Esophagus squamous epithelium (tissue), 4 donors: Measurements from ENCODE around the gene CHD2.

Experiments used
- POLR2A ChIP-seq, 4 donors: fragments of 450-650 bp; IDR thresholded peaks; one replicate each; pipeline ENCODE4 v1.6.1; 2017; ENCODE audit warnings: antibody characterized with exemption in 4 of 4, mild to moderate bottlenecking in 4 of 4, moderate library complexity in 3 of 4
- TF ChIP-seq, protein P1 (sequence below), 6 experiments: fragments of 450-650 bp in 4 of 6; fragments of 200-600 bp in 2 of 6; sonication (generic) in 2 of 6; IDR thresholded peaks; one replicate each; pipeline ENCODE4 v1.5.1; 2016 to 2019; ENCODE audit warnings: antibody characterized with exemption in 6 of 6, mild to moderate bottlenecking in 4 of 6, moderate library complexity in 4 of 6

DNA sequence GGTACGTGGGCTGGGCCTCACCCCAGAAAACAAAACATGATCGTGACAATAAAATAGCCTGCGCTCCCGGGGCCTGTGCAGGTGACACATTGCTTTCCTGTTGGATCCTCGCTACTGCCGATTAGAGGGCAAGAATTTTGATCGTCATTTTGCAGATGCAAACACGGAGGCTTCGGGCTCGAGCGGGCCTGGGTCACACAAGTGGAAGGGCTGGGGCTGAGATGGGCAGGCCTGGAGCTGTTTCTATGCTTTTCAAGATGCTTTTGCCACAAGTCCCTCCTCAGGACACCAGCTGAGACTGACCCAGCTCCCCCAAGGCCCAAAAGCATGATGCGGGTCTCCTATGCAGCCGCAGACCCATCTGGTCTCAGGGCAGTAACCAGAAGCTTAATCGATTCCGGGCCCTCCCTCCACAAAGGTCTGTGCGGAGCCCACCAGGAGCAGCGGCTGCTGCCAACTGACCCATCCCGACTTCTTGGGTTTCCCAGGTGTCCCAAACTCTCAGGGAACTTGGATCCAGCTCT is 158.8 kb downstream of the CHD2 start:
- TF ChIP-seq, protein P1, sequence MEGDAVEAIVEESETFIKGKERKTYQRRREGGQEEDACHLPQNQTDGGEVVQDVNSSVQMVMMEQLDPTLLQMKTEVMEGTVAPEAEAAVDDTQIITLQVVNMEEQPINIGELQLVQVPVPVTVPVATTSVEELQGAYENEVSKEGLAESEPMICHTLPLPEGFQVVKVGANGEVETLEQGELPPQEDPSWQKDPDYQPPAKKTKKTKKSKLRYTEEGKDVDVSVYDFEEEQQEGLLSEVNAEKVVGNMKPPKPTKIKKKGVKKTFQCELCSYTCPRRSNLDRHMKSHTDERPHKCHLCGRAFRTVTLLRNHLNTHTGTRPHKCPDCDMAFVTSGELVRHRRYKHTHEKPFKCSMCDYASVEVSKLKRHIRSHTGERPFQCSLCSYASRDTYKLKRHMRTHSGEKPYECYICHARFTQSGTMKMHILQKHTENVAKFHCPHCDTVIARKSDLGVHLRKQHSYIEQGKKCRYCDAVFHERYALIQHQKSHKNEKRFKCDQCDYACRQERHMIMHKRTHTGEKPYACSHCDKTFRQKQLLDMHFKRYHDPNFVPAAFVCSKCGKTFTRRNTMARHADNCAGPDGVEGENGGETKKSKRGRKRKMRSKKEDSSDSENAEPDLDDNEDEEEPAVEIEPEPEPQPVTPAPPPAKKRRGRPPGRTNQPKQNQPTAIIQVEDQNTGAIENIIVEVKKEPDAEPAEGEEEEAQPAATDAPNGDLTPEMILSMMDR (IDR thresholded peaks at IDR 0.05) = no peak
- TF ChIP-seq POLR2A (IDR thresholded peaks at IDR 0.05) = no peak
